Neutrophil (primary cell): Measurements from ENCODE around the gene NFATC2IP.
"Not testable (repeated sequence)": the region's sequence is repeated elsewhere in the genome, so short reads cannot be mapped to it uniquely, and the experiment has no call there.

Experiments used
- H3K27ac ChIP-seq: fragments of 200-600 bp; sonication (generic); 2 replicates; pipeline ENCODE4 v1.5.1; 2016; ENCODE audit warnings: mild to moderate bottlenecking, moderate library complexity
- H3K27me3 ChIP-seq: fragments of 200-600 bp; sonication (generic); 2 replicates; pipeline ENCODE4 v1.6.0; 2016; ENCODE audit warnings: mild to moderate bottlenecking
- H3K36me3 ChIP-seq: fragments of 200-600 bp; sonication (generic); 2 replicates; pipeline ENCODE4 v1.5.1; 2017
- H3K4me1 ChIP-seq, 2 experiments: fragments of 200-600 bp in 1 of 2; sonication (generic) in 1 of 2; 1 replicate in 1 of 2; 2 replicates in 1 of 2; pipeline versions ENCODE4 v1.5.1 to v1.6.1; 2013 to 2016; ENCODE audit warnings: low read depth in 1 of 2, low read length in 1 of 2, mild to moderate bottlenecking in 1 of 2, moderate library complexity in 1 of 2; ENCODE audit not compliant: control insufficient read depth in 1 of 2, insufficient read depth in 1 of 2
- H3K4me3 ChIP-seq, 2 experiments: fragments of 200-600 bp in 1 of 2; sonication (generic) in 1 of 2; 1 replicate in 1 of 2; 2 replicates in 1 of 2; pipeline ENCODE4 v1.5.1; 2013 to 2016; ENCODE audit warnings: low read depth in 1 of 2, low read length in 1 of 2, mild to moderate bottlenecking in 1 of 2, moderate library complexity in 1 of 2
- H3K9me3 ChIP-seq: fragments of 200-600 bp; sonication (generic); 2 replicates; pipeline ENCODE4 v1.5.1; 2016
- CTCF ChIP-seq: fragments of 200-600 bp; sonication (generic); IDR thresholded peaks from 2 replicates; pipeline ENCODE4 v1.5.1; 2016; ENCODE audit warnings: antibody characterized with exemption

The NFATC2IP gene

GRCh38 chr16:28990375-28991040, 39.8 kb downstream of the NFATC2IP start:
- no peaks in the 10 kb centered on the region for H3K36me3 ChIP-seq
- no peak overlapping the region for H3K4me3 ChIP-seq
- peaks cover 2 to 3% of the 10 kb centered on the region in 2 experiments for H3K4me1 ChIP-seq
- H3K27ac ChIP-seq: no peak overlapping the region
- no peaks in the 10 kb centered on the region for H3K27me3 ChIP-seq
- no peak for TF ChIP-seq CTCF
- no peaks in the 10 kb centered on the region for H3K9me3 ChIP-seq

- no peak overlapping the region for H3K4me3 ChIP-seq
- no peaks in the 10 kb centered on the region for H3K4me1 ChIP-seq
- TF ChIP-seq CTCF: no peak
- no peaks in the 10 kb centered on the region for H3K36me3 ChIP-seq
- no peaks in the 10 kb centered on the region for H3K27me3 ChIP-seq
- no peak overlapping the region for H3K27ac ChIP-seq
- no peaks in the 10 kb centered on the region for H3K9me3 ChIP-seq
These were observed 41.0 kb downstream of the NFATC2IP start for GRCh38 chr16:28991687-28992086.

- H3K9me3 ChIP-seq: no peaks in the 10 kb centered on the region
- no peak for TF ChIP-seq CTCF
- H3K36me3 ChIP-seq: no peaks in the 10 kb centered on the region
- no peaks in the 10 kb centered on the region for H3K27me3 ChIP-seq
- H3K4me3 ChIP-seq: no peak overlapping the region
- H3K4me1 ChIP-seq: no peaks in the 10 kb centered on the region
- no peak overlapping the region for H3K27ac ChIP-seq
These were observed 41.8 kb downstream of the NFATC2IP start for GRCh38 chr16:28992496-28992895.

GRCh38 chr16:28998837-28999236, 48.1 kb downstream of the NFATC2IP start:
- Histone ChIP-seq H3K27ac (no peak overlapping the region), H3K9me3 (no peaks in the 10 kb centered on the region), H3K27me3 (no peaks in the 10 kb centered on the region), H3K4me3 (no peak overlapping the region), H3K36me3 (no peaks in the 10 kb centered on the region), H3K4me1 (no peaks in the 10 kb centered on the region)
- TF ChIP-seq CTCF: no peak

GRCh38 chr16:28999577-28999976, 48.8 kb downstream of the NFATC2IP start:
- no peaks in the 10 kb centered on the region for H3K4me1 ChIP-seq
- H3K36me3 ChIP-seq: no peaks in the 10 kb centered on the region
- no peak for TF ChIP-seq CTCF
- no peak overlapping the region for H3K4me3 ChIP-seq
- no peaks in the 10 kb centered on the region for H3K27me3 ChIP-seq
- H3K27ac ChIP-seq: no peak overlapping the region
- H3K9me3 ChIP-seq: no peaks in the 10 kb centered on the region

GRCh38 chr16:29000019-29000418, 49.3 kb downstream of the NFATC2IP start:
- H3K4me3 ChIP-seq: no peak overlapping the region
- H3K9me3 ChIP-seq: no peaks in the 10 kb centered on the region
- no peak overlapping the region for H3K27ac ChIP-seq
- H3K36me3 ChIP-seq: no peaks in the 10 kb centered on the region
- no peaks in the 10 kb centered on the region for H3K27me3 ChIP-seq
- H3K4me1 ChIP-seq: no peaks in the 10 kb centered on the region
- TF ChIP-seq CTCF: no peak

- H3K9me3 ChIP-seq, H3K36me3 ChIP-seq, H3K4me3 ChIP-seq, H3K27me3 ChIP-seq, H3K27ac ChIP-seq, H3K4me1 ChIP-seq: not testable (repeated sequence)
These were observed 53.9 kb downstream of the NFATC2IP start for GRCh38 chr16:29004496-29005139.
